Measurements from ENCODE around the gene ELP5.

GRCh38 chr17:7243453-7243729, 8.6 kb upstream of the ELP5 start:
- TF ChIP-seq, protein P1, sequence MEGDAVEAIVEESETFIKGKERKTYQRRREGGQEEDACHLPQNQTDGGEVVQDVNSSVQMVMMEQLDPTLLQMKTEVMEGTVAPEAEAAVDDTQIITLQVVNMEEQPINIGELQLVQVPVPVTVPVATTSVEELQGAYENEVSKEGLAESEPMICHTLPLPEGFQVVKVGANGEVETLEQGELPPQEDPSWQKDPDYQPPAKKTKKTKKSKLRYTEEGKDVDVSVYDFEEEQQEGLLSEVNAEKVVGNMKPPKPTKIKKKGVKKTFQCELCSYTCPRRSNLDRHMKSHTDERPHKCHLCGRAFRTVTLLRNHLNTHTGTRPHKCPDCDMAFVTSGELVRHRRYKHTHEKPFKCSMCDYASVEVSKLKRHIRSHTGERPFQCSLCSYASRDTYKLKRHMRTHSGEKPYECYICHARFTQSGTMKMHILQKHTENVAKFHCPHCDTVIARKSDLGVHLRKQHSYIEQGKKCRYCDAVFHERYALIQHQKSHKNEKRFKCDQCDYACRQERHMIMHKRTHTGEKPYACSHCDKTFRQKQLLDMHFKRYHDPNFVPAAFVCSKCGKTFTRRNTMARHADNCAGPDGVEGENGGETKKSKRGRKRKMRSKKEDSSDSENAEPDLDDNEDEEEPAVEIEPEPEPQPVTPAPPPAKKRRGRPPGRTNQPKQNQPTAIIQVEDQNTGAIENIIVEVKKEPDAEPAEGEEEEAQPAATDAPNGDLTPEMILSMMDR (IDR thresholded peaks at IDR 0.05), result no peak
- TF ChIP-seq POLR2A (IDR thresholded peaks at IDR 0.05), result no peak

All from testis (tissue), 2 donors.